Endodermal cell (in vitro differentiated cells): ENCODE measurements around the gene BRPF1. TPM values are rescaled to one million over a fixed set of nuclear protein-coding genes. Genes with fewer than 3 reads are reported as not detected.

Experiments used
- DNase-seq: peaks from one replicate; pipeline ENCODE4 v3.0.0-alpha.2; 2017
- H3K27ac ChIP-seq: 2 replicates; pipeline ENCODE4 v1.5.1; 2013; ENCODE audit warnings: mild to moderate bottlenecking, low read depth, low read length, moderate library complexity
- H3K27me3 ChIP-seq: 2 replicates; pipeline ENCODE4 v1.6.1; 2013; ENCODE audit warnings: mild to moderate bottlenecking, low read length, moderate library complexity; ENCODE audit not compliant: insufficient read depth, control insufficient read depth, poor library complexity, severe bottlenecking
- H3K36me3 ChIP-seq: 2 replicates; pipeline ENCODE4 v1.7.0; 2013; ENCODE audit warnings: mild to moderate bottlenecking, low read length, moderate library complexity; ENCODE audit not compliant: control insufficient read depth, insufficient read depth
- H3K4me1 ChIP-seq: one replicate; pipeline ENCODE4 v1.7.0; 2013; ENCODE audit warnings: low read length; ENCODE audit not compliant: control insufficient read depth, insufficient read depth
- H3K4me3 ChIP-seq: 2 replicates; pipeline ENCODE4 v1.5.1; 2013; ENCODE audit warnings: mild to moderate bottlenecking, low read length, moderate library complexity
- H3K9ac ChIP-seq: 2 replicates; pipeline ENCODE4 v1.6.1; 2013; ENCODE audit warnings: mild to moderate bottlenecking, low read length, moderate library complexity; ENCODE audit not compliant: poor library complexity, severe bottlenecking; ENCODE audit errors: extremely low read depth
- H3K9me3 ChIP-seq: 2 replicates; pipeline ENCODE4 v1.6.1; 2013; ENCODE audit warnings: mild to moderate bottlenecking, low read length, moderate library complexity; ENCODE audit not compliant: control insufficient read depth
- H3K27ac Mint-ChIP-seq: 2 replicates; pipeline ENCODE4 v1.8.0; 2020; ENCODE audit warnings: mixed read lengths
- H3K27me3 Mint-ChIP-seq: 2 replicates; pipeline ENCODE4 v1.8.0; 2021; ENCODE audit warnings: mild to moderate bottlenecking, mixed read lengths; ENCODE audit not compliant: insufficient read depth
- H3K36me3 Mint-ChIP-seq: 2 replicates; pipeline ENCODE4 v1.8.0; 2020; ENCODE audit warnings: low read depth, mixed read lengths
- H3K4me1 Mint-ChIP-seq: 2 replicates; pipeline ENCODE4 v1.8.0; 2020; ENCODE audit warnings: mixed read lengths
- H3K4me3 Mint-ChIP-seq: 2 replicates; pipeline ENCODE4 v1.8.0; 2020; ENCODE audit warnings: mild to moderate bottlenecking, moderate library complexity, mixed read lengths
- H3K9me3 Mint-ChIP-seq: 2 replicates; pipeline ENCODE4 v1.8.0; 2020; ENCODE audit warnings: mild to moderate bottlenecking, mixed read lengths
- WGBS, 2 experiments: methylation state at CpG; one replicate each; pipeline versions ENCODE4 v1.1.5 to v1.1.7; 2013; ENCODE audit warnings: missing lambda C conversion rate in 2 of 2, mixed read lengths in 1 of 2; ENCODE audit not compliant: insufficient coverage in 1 of 2, insufficient read length in 1 of 2; 5-methylcytosine and 5-hydroxymethylcytosine counted together
- total RNA-seq, 2 donors: library from RNA; stranded (reverse); fragmentation: NEBNext Ultra II Directional in 1 of 2; extraction: Animal tissue kit (Norgen Biotek cat#: 25700) in 1 of 2; gene quantifications; 2 replicates in 1 of 2; 3 replicates in 1 of 2; pipeline ENCODE4 v1.2.1, GENCODE V29; 2021
- TF ChIP-seq, protein P1 (sequence below): fragments of 200-600 bp; sonication (generic); conservative IDR thresholded peaks from 2 replicates; pipeline ENCODE4 v1.5.0; 2021; ENCODE audit warnings: antibody characterized with exemption, mild to moderate bottlenecking

Gene BRPF1
- total RNA-seq, 2 donors from 2014 or later, result 22.7 to 28.5 TPM

GRCh38 chr3:9757427-9757826, 25.9 kb downstream of the BRPF1 start:
- Histone ChIP-seq H3K9ac (no peak overlapping the region), H3K9me3 (no peaks in the 10 kb centered on the region), H3K27ac (no peak overlapping the region), H3K27me3 (no peaks in the 10 kb centered on the region), H3K4me1 (no peaks in the 10 kb centered on the region), H3K4me3 (no peak overlapping the region), H3K36me3 (peaks cover 24% of the 10 kb centered on the region)
- TF ChIP-seq, protein P1, sequence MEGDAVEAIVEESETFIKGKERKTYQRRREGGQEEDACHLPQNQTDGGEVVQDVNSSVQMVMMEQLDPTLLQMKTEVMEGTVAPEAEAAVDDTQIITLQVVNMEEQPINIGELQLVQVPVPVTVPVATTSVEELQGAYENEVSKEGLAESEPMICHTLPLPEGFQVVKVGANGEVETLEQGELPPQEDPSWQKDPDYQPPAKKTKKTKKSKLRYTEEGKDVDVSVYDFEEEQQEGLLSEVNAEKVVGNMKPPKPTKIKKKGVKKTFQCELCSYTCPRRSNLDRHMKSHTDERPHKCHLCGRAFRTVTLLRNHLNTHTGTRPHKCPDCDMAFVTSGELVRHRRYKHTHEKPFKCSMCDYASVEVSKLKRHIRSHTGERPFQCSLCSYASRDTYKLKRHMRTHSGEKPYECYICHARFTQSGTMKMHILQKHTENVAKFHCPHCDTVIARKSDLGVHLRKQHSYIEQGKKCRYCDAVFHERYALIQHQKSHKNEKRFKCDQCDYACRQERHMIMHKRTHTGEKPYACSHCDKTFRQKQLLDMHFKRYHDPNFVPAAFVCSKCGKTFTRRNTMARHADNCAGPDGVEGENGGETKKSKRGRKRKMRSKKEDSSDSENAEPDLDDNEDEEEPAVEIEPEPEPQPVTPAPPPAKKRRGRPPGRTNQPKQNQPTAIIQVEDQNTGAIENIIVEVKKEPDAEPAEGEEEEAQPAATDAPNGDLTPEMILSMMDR, result no peak
- no peaks in the 10 kb centered on the region for H3K4me1 Mint-ChIP-seq
- H3K36me3 Mint-ChIP-seq, result peaks cover 56% of the 10 kb centered on the region
- no peaks in the 10 kb centered on the region for H3K9me3 Mint-ChIP-seq
- DNase-seq, result no peak
- no peak overlapping the region for H3K27ac Mint-ChIP-seq
- no peak overlapping the region for H3K4me3 Mint-ChIP-seq
- 91 to 100% methylated on average over 1 to 13 of the region's 13 CpGs for WGBS, 2 experiments
- no peaks in the 10 kb centered on the region for H3K27me3 Mint-ChIP-seq

DNA sequence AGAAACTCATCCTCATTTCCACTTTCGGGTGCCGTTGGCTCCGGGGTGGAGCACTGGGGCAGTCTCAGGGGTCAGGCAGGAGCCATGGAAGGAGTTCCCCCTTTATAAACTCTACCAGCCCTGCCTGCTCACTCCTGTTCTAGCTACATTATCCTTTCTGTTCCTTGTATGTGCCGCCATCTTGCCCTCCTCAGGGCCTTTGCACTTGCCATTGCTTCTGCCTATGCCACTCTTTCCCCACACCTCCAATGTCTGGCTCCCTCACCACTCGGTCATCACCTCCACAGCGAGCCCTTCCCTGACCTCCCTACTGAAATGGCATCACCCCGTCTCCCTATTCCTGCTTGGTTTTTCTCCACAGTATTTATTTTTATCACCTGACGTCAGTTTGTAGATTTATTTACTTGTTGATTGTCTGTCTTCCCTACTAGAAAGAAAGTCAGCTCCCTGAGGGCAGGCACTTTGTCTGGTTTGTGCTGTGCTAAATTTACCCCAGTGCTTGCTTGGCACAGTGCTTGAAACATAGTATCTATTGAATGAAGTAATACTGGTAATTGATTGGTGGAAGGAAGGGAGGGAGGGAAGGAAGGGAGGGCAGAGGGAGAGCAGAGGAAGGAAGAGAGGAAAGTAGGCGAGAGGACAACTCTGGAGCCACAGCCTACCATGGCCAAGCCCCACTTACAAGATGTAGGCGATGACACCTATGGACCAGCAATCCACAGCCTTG, 29.4 kb downstream of the BRPF1 start:
- Mint-ChIP-seq H3K4me1 (no peaks in the 10 kb centered on the region), H3K27me3 (no peaks in the 10 kb centered on the region), H3K4me3 (no peak overlapping the region), H3K27ac (no peak overlapping the region), H3K9me3 (no peaks in the 10 kb centered on the region), H3K36me3 (peaks cover 39% of the 10 kb centered on the region)
- H3K27ac ChIP-seq, result no peak overlapping the region
- no peak for DNase-seq
- no peak overlapping the region for H3K4me3 ChIP-seq
- H3K9me3 ChIP-seq, result no peaks in the 10 kb centered on the region
- 96 to 97% methylated on average over 6 to 10 of the region's 10 CpGs for WGBS, 2 experiments
- no peaks in the 10 kb centered on the region for H3K4me1 ChIP-seq
- no peaks in the 10 kb centered on the region for H3K27me3 ChIP-seq
- peaks cover 30% of the 10 kb centered on the region for H3K36me3 ChIP-seq
- H3K9ac ChIP-seq, result no peak overlapping the region
- TF ChIP-seq, protein P1, result no peak

GRCh38 chr3:9761919-9762318, 30.4 kb downstream of the BRPF1 start:
- no peak overlapping the region for H3K4me3 Mint-ChIP-seq
- no peak overlapping the region for H3K27ac Mint-ChIP-seq

More at GRCh38 chr3:9761919-9762318, 30.4 kb downstream of the BRPF1 start:
- peaks cover under 1% of the 10 kb centered on the region for H3K27me3 Mint-ChIP-seq
- Histone ChIP-seq H3K27me3 (no peaks in the 10 kb centered on the region), H3K36me3 (peaks cover 27% of the 10 kb centered on the region), H3K9ac (no peak overlapping the region), H3K27ac (no peak overlapping the region), H3K4me3 (no peak overlapping the region), H3K9me3 (no peaks in the 10 kb centered on the region), H3K4me1 (no peaks in the 10 kb centered on the region)
- TF ChIP-seq, protein P1, result no peak
- H3K4me1 Mint-ChIP-seq, result no peaks in the 10 kb centered on the region
- WGBS, 2 experiments, result 92 to 95% methylated on average over 5 of the region's 5 CpGs
- H3K9me3 Mint-ChIP-seq, result no peaks in the 10 kb centered on the region
- no peak for DNase-seq
- peaks cover 32% of the 10 kb centered on the region for H3K36me3 Mint-ChIP-seq
